Body of pancreas (tissue), 4 donors: ENCODE measurements around the gene IVL. TPM values are rescaled to one million over a fixed set of nuclear protein-coding genes. Genes with fewer than 3 reads are reported as not detected.

ENCODE experiments used
- ATAC-seq: fragments of 150-250 bp; one replicate; pipeline ENCODE4 v1.9.1; 2016
- DNase-seq, 4 donors: peaks; one replicate each; pipeline ENCODE4 v3.0.0-alpha.2; 2019
- H3K27ac ChIP-seq, 4 donors: fragments of 200-600 bp; sonication (generic); 1 replicate in 3 of 4; 2 replicates in 1 of 4; pipeline versions ENCODE4 v1.5.1 to v1.6.1; 2016 to 2019; ENCODE audit warnings: mild to moderate bottlenecking in 1 of 4, mixed read lengths in 1 of 4, moderate library complexity in 1 of 4
- H3K27me3 ChIP-seq, 2 donors: fragments of 200-600 bp; sonication (generic); one replicate each; pipeline ENCODE4 v1.6.0; 2016; ENCODE audit warnings: mild to moderate bottlenecking in 1 of 2
- H3K36me3 ChIP-seq, 2 donors: fragments of 200-600 bp; sonication (generic); replicated peaks in 1 of 2; 2 replicates each; pipeline ENCODE4 v1.5.1; 2016; ENCODE audit warnings: low read depth in 2 of 2; ENCODE audit not compliant: insufficient read depth in 1 of 2
- H3K4me1 ChIP-seq: fragments of 200-600 bp; sonication (generic); one replicate; pipeline ENCODE4 v1.6.0; 2016
- H3K4me3 ChIP-seq, 2 donors: fragments of 200-600 bp; sonication (generic); 1 replicate in 1 of 2; 2 replicates in 1 of 2; pipeline ENCODE4 v1.5.1; 2016 to 2019
- H3K9me3 ChIP-seq, 3 donors: fragments of 200-600 bp; sonication (generic); 1 replicate in 2 of 3; 2 replicates in 1 of 3; pipeline ENCODE4 v1.5.1; 2016
- CTCF ChIP-seq, 7 experiments: fragments of 450-650 bp in 4 of 7; fragments of 200-600 bp in 3 of 7; sonication (generic) in 3 of 7; IDR thresholded peaks; one replicate each; pipeline ENCODE4 v1.5.1; 2016 to 2019; ENCODE audit warnings: antibody characterized with exemption in 7 of 7
- POLR2A ChIP-seq, 3 donors: fragments of 450-650 bp; IDR thresholded peaks; one replicate each; pipeline ENCODE4 v1.6.1; 2016; ENCODE audit warnings: antibody characterized with exemption in 3 of 3, mild to moderate bottlenecking in 2 of 3
- WGBS, 2 donors: methylation state at CpG; one replicate each; pipeline ENCODE4 v1.1.5; 2017; 5-methylcytosine and 5-hydroxymethylcytosine counted together
- intact Hi-C: fragments of 100-400 bp; cut with DNase I; formaldehyde crosslinking; loops from one replicate; pipeline ENCODE4 v1.15.1; 2023
- total RNA-seq, 2 donors: library from RNA; depleted of rRNA; stranded (reverse); fragments of >200 nt; gene quantifications; one replicate each; pipeline ENCODE4 v1.1.0, GENCODE V29; 2016

Gene IVL
- total RNA-seq, 2 donors from 2014 or later, result not detected

GRCh38 chr1:152924191-152924590 lies 15.8 kb downstream of the IVL start:
- H3K27me3 ChIP-seq, result no peaks in the 10 kb centered on the region
- TF ChIP-seq POLR2A (IDR thresholded peaks at IDR 0.05) (no peak), CTCF (IDR thresholded peaks at IDR 0.05) (no peak)
- no peaks in the 10 kb centered on the region for H3K4me1 ChIP-seq
- ATAC-seq (no peak), DNase-seq (no peak)
- no peaks in the 10 kb centered on the region for H3K9me3 ChIP-seq
- 31 to 33% methylated on average over 2 of the region's 2 CpGs for WGBS, 2 donors
- H3K4me3 ChIP-seq, result no peak overlapping the region
- intact Hi-C loops, result loop anchor here (5.0 kb wide), 1 partner anchor 268 kb away; no protein-coding TSS in a partner anchor
- no peaks in the 10 kb centered on the region for H3K36me3 ChIP-seq
- no peak overlapping the region for H3K27ac ChIP-seq

GRCh38 chr1:152926091-152926490 lies 17.7 kb downstream of the IVL start:
- WGBS, 2 donors, result 66 to 68% methylated on average over 3 of the region's 3 CpGs
- intact Hi-C loops, result no loop called here
- Histone ChIP-seq H3K4me1 (no peaks in the 10 kb centered on the region), H3K27me3 (no peaks in the 10 kb centered on the region), H3K4me3 (no peak overlapping the region), H3K36me3 (no peaks in the 10 kb centered on the region), H3K27ac (no peak overlapping the region), H3K9me3 (no peaks in the 10 kb centered on the region)
- TF ChIP-seq CTCF (IDR thresholded peaks at IDR 0.05), result no peak
- no peak for TF ChIP-seq POLR2A (IDR thresholded peaks at IDR 0.05)
- no peak for DNase-seq
- ATAC-seq, result no peak

GRCh38 chr1:152928671-152929070 lies 20.3 kb downstream of the IVL start:
- Histone ChIP-seq H3K4me1 (no peaks in the 10 kb centered on the region), H3K36me3 (no peaks in the 10 kb centered on the region), H3K9me3 (no peaks in the 10 kb centered on the region), H3K27me3 (no peaks in the 10 kb centered on the region), H3K4me3 (no peak overlapping the region), H3K27ac (no peak overlapping the region)
- intact Hi-C loops, result no loop called here
- 23 to 43% methylated on average over 3 of the region's 3 CpGs for WGBS, 2 donors
- no peak for TF ChIP-seq CTCF (IDR thresholded peaks at IDR 0.05)
- TF ChIP-seq POLR2A (IDR thresholded peaks at IDR 0.05), result no peak
- DNase-seq (no peak), ATAC-seq (no peak)

GRCh38 chr1:152932170-152932811 lies 23.9 kb downstream of the IVL start:
- WGBS, 2 donors, result 68% methylated on average over 4 of the region's 4 CpGs
- Histone ChIP-seq H3K4me1 (no peaks in the 10 kb centered on the region), H3K36me3 (no peaks in the 10 kb centered on the region), H3K9me3 (no peaks in the 10 kb centered on the region), H3K27me3 (no peaks in the 10 kb centered on the region), H3K4me3 (no peak overlapping the region), H3K27ac (no peak overlapping the region)
- no peak for ATAC-seq
- DNase-seq, result no peak
- no peak for TF ChIP-seq POLR2A (IDR thresholded peaks at IDR 0.05)
- no peak for TF ChIP-seq CTCF (IDR thresholded peaks at IDR 0.05)
- intact Hi-C loops, result no loop called here

- Histone ChIP-seq H3K9me3 (no peaks in the 10 kb centered on the region), H3K27me3 (no peaks in the 10 kb centered on the region), H3K4me1 (no peaks in the 10 kb centered on the region), H3K36me3 (no peaks in the 10 kb centered on the region), H3K4me3 (no peak overlapping the region), H3K27ac (no peak overlapping the region)
- ATAC-seq (no peak), DNase-seq (no peak)
- intact Hi-C loops, result no loop called here
- 66 to 79% methylated on average over 2 of the region's 2 CpGs for WGBS, 2 donors
- TF ChIP-seq POLR2A (IDR thresholded peaks at IDR 0.05) (no peak), CTCF (IDR thresholded peaks at IDR 0.05) (no peak)
Measured at GRCh38 chr1:152933196-152933595, 24.9 kb downstream of the IVL start.
